Measurements from ENCODE around the gene FHDC1. TPM values are rescaled to one million over a fixed set of nuclear protein-coding genes. Genes with fewer than 3 reads are reported as not detected.

The FHDC1 gene
- total and polyA plus RNA-seq, 7 experiments from 2014 or later, result 0.04 to 0.19 (median 0.10) TPM; not detected in 1

- H3K9me3 Mint-ChIP-seq, result no peaks in the 10 kb centered on the region
- CTCF ChIA-PET, result no interaction called here
Observed at GRCh38 chr4:152939621-152940020, 3.5 kb downstream of the FHDC1 start.

GRCh38 chr4:152940461-152940860, 4.3 kb downstream of the FHDC1 start:
- Histone ChIP-seq H3K4me1 (ENCODE audit: control insufficient read depth in 2 of 2, insufficient read depth in 2 of 2, low read length in 2 of 2) (peaks cover 0 to 3% of the 10 kb centered on the region in 2 donors), H3K27ac (ENCODE audit: low read depth, low read length) (no peak overlapping the region), H3K4me3 (ENCODE audit: low read length) (no peak overlapping the region), H3K36me3 (ENCODE audit: control insufficient read depth in 2 of 3, insufficient read depth in 3 of 3, low read length in 3 of 3) (no peaks in the 10 kb centered on the region), H3K9me3 (ENCODE audit: control insufficient read depth in 2 of 3, low read length in 3 of 3) (no peaks in the 10 kb centered on the region), H3K27me3 (ENCODE audit: control insufficient read depth in 2 of 2, insufficient read depth in 2 of 2, low read length in 2 of 2) (peaks cover 3% of the 10 kb centered on the region in 2 donors)
- DNase-seq (no peak), ATAC-seq (no peak)
- Mint-ChIP-seq H3K4me1 (peaks cover 8 to 18% (median 13%) of the 10 kb centered on the region in 7 donors), H3K27me3 (peaks cover 24 to 55% (median 32%) of the 10 kb centered on the region in 5 donors), H3K9me3 (no peaks in the 10 kb centered on the region), H3K4me3 (no peak overlapping the region), H3K36me3 (no peaks in the 10 kb centered on the region), H3K27ac (no peak overlapping the region)
- intact Hi-C loops (cut with micrococcal nuclease), result no loop called here
- CTCF ChIA-PET, result no interaction called here
- POLR2A ChIA-PET, result no interaction called here

More at GRCh38 chr4:152939621-152940020, 3.5 kb downstream of the FHDC1 start:
- Histone ChIP-seq H3K9me3 (ENCODE audit: control insufficient read depth in 2 of 3, low read length in 3 of 3) (no peaks in the 10 kb centered on the region), H3K4me1 (ENCODE audit: control insufficient read depth in 2 of 2, insufficient read depth in 2 of 2, low read length in 2 of 2) (peaks cover 0 to 8% of the 10 kb centered on the region in 2 donors), H3K4me3 (ENCODE audit: low read length) (no peak overlapping the region), H3K27me3 (ENCODE audit: control insufficient read depth in 2 of 2, insufficient read depth in 2 of 2, low read length in 2 of 2) (peaks cover 3% of the 10 kb centered on the region in 2 donors), H3K36me3 (ENCODE audit: control insufficient read depth in 2 of 3, insufficient read depth in 3 of 3, low read length in 3 of 3) (no peaks in the 10 kb centered on the region), H3K27ac (ENCODE audit: low read depth, low read length) (no peak overlapping the region)
- Mint-ChIP-seq H3K27ac (no peak overlapping the region), H3K4me3 (peak overlapping the region in 2 of 10 donors; percentile 5 to 90), H3K27me3 (peaks cover 33 to 59% (median 40%) of the 10 kb centered on the region in 5 donors), H3K4me1 (peaks cover 13 to 25% (median 22%) of the 10 kb centered on the region in 7 donors), H3K36me3 (peaks cover 0 to under 1% (median 0%) of the 10 kb centered on the region in 5 donors)
- POLR2A ChIA-PET, result no interaction called here
- ATAC-seq, result no peak
- intact Hi-C loops (cut with micrococcal nuclease), result loop anchor here (5.0 to 10.0 kb wide), 2 partner anchors 185 to 188 kb away; no protein-coding TSS in a partner anchor
- DNase-seq, result no peak

DNA sequence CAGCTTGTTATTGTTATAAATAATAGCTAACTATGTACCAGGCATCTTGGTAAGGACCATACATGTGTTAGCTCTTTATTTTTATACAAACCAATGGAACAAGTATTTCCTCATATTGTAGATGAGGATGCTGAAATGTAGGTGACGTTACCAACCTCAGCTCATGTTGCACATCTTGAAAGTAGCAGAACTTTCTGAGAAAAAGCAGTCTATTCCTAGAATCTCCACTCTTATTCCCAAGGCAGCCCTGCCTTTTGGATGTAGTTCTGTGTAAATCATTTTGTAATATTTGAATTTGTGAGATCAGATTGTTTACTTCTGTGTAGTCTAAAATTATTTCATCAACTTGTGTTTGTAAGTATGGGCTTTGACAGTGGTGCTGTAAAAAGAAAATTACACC, 5.3 kb downstream of the FHDC1 start:
- Mint-ChIP-seq H3K27me3 (peaks cover 21 to 53% (median 29%) of the 10 kb centered on the region in 5 donors), H3K4me1 (peaks cover 5 to 14% (median 10%) of the 10 kb centered on the region in 7 donors), H3K27ac (no peak overlapping the region), H3K36me3 (peaks cover 0 to 3% (median 0%) of the 10 kb centered on the region in 5 donors), H3K9me3 (no peaks in the 10 kb centered on the region), H3K4me3 (no peak overlapping the region)
- DNase-seq (no peak), ATAC-seq (no peak)
- Histone ChIP-seq H3K27me3 (ENCODE audit: control insufficient read depth in 2 of 2, insufficient read depth in 2 of 2, low read length in 2 of 2) (peaks cover 3% of the 10 kb centered on the region in 2 donors), H3K4me3 (ENCODE audit: low read length) (no peak overlapping the region), H3K4me1 (ENCODE audit: control insufficient read depth in 2 of 2, insufficient read depth in 2 of 2, low read length in 2 of 2) (no peaks in the 10 kb centered on the region), H3K9me3 (ENCODE audit: control insufficient read depth in 2 of 3, low read length in 3 of 3) (no peaks in the 10 kb centered on the region), H3K27ac (ENCODE audit: low read depth, low read length) (no peak overlapping the region), H3K36me3 (ENCODE audit: control insufficient read depth in 2 of 3, insufficient read depth in 3 of 3, low read length in 3 of 3) (no peaks in the 10 kb centered on the region)
- intact Hi-C loops (cut with micrococcal nuclease), result no loop called here
- CTCF ChIA-PET, result no interaction called here
- POLR2A ChIA-PET, result no interaction called here

DNA sequence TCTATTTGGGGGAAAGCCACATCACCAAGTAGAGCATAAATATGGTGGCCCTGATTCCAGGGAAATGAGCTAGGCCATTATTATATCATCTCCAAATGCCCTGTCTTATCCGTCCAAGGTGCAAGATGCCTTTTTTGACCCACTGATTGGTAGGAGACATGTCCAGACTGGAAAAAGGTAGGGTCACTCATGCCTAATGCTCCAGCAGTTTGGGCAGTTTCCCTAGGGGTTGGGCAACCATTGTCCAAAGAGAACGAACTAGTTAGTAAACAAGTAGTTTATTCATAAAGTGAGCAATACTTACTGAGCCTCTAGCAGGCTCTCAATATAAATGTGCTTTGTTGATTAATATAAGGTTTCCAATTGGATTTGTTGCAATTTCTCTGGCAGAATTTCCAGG, 6.2 kb downstream of the FHDC1 start:
- Mint-ChIP-seq H3K27me3 (peaks cover 26 to 51% (median 33%) of the 10 kb centered on the region in 5 donors), H3K9me3 (no peaks in the 10 kb centered on the region), H3K36me3 (peaks cover 0 to 3% (median 0%) of the 10 kb centered on the region in 5 donors), H3K27ac (no peak overlapping the region), H3K4me3 (no peak overlapping the region), H3K4me1 (peaks cover 5 to 14% (median 10%) of the 10 kb centered on the region in 7 donors)
- Histone ChIP-seq H3K4me3 (ENCODE audit: low read length) (no peak overlapping the region), H3K36me3 (ENCODE audit: control insufficient read depth in 2 of 3, insufficient read depth in 3 of 3, low read length in 3 of 3) (no peaks in the 10 kb centered on the region), H3K9me3 (ENCODE audit: control insufficient read depth in 2 of 3, low read length in 3 of 3) (no peaks in the 10 kb centered on the region), H3K27me3 (ENCODE audit: control insufficient read depth in 2 of 2, insufficient read depth in 2 of 2, low read length in 2 of 2) (peaks cover 0 to 3% of the 10 kb centered on the region in 2 donors), H3K4me1 (ENCODE audit: control insufficient read depth in 2 of 2, insufficient read depth in 2 of 2, low read length in 2 of 2) (no peaks in the 10 kb centered on the region), H3K27ac (ENCODE audit: low read depth, low read length) (no peak overlapping the region)
- ATAC-seq (no peak), DNase-seq (no peak)
- ChIA-PET CTCF (no interaction called here), POLR2A (no interaction called here)
- intact Hi-C loops (cut with micrococcal nuclease), result no loop called here

DNA sequence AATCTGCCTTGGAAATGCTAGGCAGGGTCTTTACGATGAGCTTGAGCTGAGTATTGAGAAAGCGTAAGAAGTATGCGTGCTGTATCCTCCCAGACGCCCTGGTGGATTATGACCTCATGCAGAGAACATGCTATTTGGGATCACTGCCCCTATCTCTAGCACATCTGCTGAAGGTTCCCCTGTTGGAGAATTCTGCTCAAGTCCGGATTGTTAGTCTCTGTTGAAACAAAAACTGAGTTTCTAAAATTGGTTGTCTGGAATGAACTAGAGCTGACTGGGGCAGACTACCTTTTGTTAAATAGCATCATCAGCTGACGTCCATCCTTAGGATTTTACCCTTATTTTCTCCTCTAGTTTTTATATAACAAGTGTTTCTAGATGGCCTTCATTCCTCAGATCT, 7.5 kb downstream of the FHDC1 start:
- ChIA-PET POLR2A (no interaction called here), CTCF (no interaction called here)
- intact Hi-C loops (cut with micrococcal nuclease), result no loop called here
- Mint-ChIP-seq H3K4me1 (peaks cover 0 to 5% (median under 1%) of the 10 kb centered on the region in 7 donors), H3K36me3 (peaks cover 0 to 5% (median 0%) of the 10 kb centered on the region in 5 donors), H3K27ac (no peak overlapping the region), H3K27me3 (peaks cover 20 to 51% (median 33%) of the 10 kb centered on the region in 5 donors), H3K4me3 (no peak overlapping the region), H3K9me3 (peaks cover 0 to 2% (median 0%) of the 10 kb centered on the region in 11 donors)
- Histone ChIP-seq H3K4me1 (ENCODE audit: control insufficient read depth in 2 of 2, insufficient read depth in 2 of 2, low read length in 2 of 2) (no peaks in the 10 kb centered on the region), H3K27ac (ENCODE audit: low read depth, low read length) (no peak overlapping the region), H3K9me3 (ENCODE audit: control insufficient read depth in 2 of 3, low read length in 3 of 3) (no peaks in the 10 kb centered on the region), H3K27me3 (ENCODE audit: control insufficient read depth in 2 of 2, insufficient read depth in 2 of 2, low read length in 2 of 2) (no peaks in the 10 kb centered on the region), H3K36me3 (ENCODE audit: control insufficient read depth in 2 of 3, insufficient read depth in 3 of 3, low read length in 3 of 3) (no peaks in the 10 kb centered on the region), H3K4me3 (ENCODE audit: low read length) (no peak overlapping the region)
- ATAC-seq, result no peak
- no peak for DNase-seq

DNA sequence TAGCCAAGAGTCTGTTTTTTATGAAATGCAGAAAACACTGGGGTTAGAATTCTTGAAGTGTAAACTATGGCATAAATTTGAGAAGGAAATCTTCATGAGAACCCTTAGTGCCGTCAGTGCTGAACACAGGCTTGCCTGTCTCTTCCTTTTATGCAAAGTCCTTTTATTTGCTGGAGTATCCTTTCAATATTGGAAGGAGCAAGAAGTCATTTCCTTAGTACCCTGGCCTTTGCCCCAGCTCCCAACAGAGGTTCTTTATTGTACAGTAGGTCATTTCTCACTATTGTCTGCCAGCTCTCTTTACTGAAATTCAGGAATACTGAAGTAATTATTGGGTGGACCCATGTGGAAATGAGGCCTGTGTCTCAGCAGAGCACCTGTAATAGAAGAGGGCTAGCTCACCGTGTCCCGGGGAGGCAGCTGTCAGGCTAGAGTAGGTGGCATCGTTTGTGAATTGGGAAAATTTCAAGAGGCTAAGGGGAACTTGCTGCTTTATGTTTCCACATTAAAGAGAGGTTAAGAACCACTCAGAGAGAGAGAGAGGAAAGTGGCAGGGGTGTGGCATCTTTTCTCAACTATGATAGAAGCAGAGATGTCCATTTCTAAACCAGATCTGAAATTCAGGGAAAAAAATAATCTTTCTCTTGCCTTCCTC, 8.7 kb downstream of the FHDC1 start:
- peaks cover 0 to 2% (median 0%) of the 10 kb centered on the region in 11 donors for H3K9me3 Mint-ChIP-seq
- Histone ChIP-seq H3K27me3 (ENCODE audit: control insufficient read depth in 2 of 2, insufficient read depth in 2 of 2, low read length in 2 of 2) (no peaks in the 10 kb centered on the region), H3K36me3 (ENCODE audit: control insufficient read depth in 2 of 3, insufficient read depth in 3 of 3, low read length in 3 of 3) (no peaks in the 10 kb centered on the region), H3K27ac (ENCODE audit: low read depth, low read length) (no peak overlapping the region), H3K4me1 (ENCODE audit: control insufficient read depth in 2 of 2, insufficient read depth in 2 of 2, low read length in 2 of 2) (no peaks in the 10 kb centered on the region), H3K9me3 (ENCODE audit: control insufficient read depth in 2 of 3, low read length in 3 of 3) (no peaks in the 10 kb centered on the region), H3K4me3 (ENCODE audit: low read length) (no peak overlapping the region)
- no peak overlapping the region for H3K4me3 Mint-ChIP-seq
- intact Hi-C loops (cut with micrococcal nuclease), result no loop called here
- no peaks in the 10 kb centered on the region for H3K4me1 Mint-ChIP-seq
- no peak for ATAC-seq
- H3K36me3 Mint-ChIP-seq, result peaks cover 0 to 5% (median 0%) of the 10 kb centered on the region in 5 donors
- no peak for DNase-seq
- ChIA-PET CTCF (no interaction called here), POLR2A (no interaction called here)
- H3K27ac Mint-ChIP-seq, result peak overlapping the region in 1 of 9 donors; percentile 15
- peaks cover 12 to 43% (median 21%) of the 10 kb centered on the region in 5 donors for H3K27me3 Mint-ChIP-seq

- no peak overlapping the region for H3K27ac Mint-ChIP-seq
- intact Hi-C loops (cut with micrococcal nuclease), result no loop called here
Observed at GRCh38 chr4:152945639-152946038, 9.5 kb downstream of the FHDC1 start.

More at GRCh38 chr4:152945639-152946038, 9.5 kb downstream of the FHDC1 start:
- no peak for DNase-seq
- no peaks in the 10 kb centered on the region for H3K4me1 Mint-ChIP-seq
- no peak for ATAC-seq
- no peaks in the 10 kb centered on the region for H3K4me1 ChIP-seq (ENCODE audit: control insufficient read depth in 2 of 2, insufficient read depth in 2 of 2, low read length in 2 of 2)
- H3K27me3 Mint-ChIP-seq, result peaks cover 7 to 39% (median 13%) of the 10 kb centered on the region in 5 donors
- H3K27me3 ChIP-seq (ENCODE audit: control insufficient read depth in 2 of 2, insufficient read depth in 2 of 2, low read length in 2 of 2), result no peaks in the 10 kb centered on the region
- H3K4me3 ChIP-seq (ENCODE audit: low read length), result no peak overlapping the region
- H3K9me3 Mint-ChIP-seq, result peaks cover 0 to 2% (median 0%) of the 10 kb centered on the region in 11 donors
- POLR2A ChIA-PET, result no interaction called here
- H3K36me3 ChIP-seq (ENCODE audit: control insufficient read depth in 2 of 3, insufficient read depth in 3 of 3, low read length in 3 of 3), result no peaks in the 10 kb centered on the region
- no peak overlapping the region for H3K27ac ChIP-seq (ENCODE audit: low read depth, low read length)
- CTCF ChIA-PET, result no interaction called here
- peaks cover 0 to 5% (median 0%) of the 10 kb centered on the region in 5 donors for H3K36me3 Mint-ChIP-seq
- H3K4me3 Mint-ChIP-seq, result no peak overlapping the region
- no peaks in the 10 kb centered on the region for H3K9me3 ChIP-seq (ENCODE audit: control insufficient read depth in 2 of 3, low read length in 3 of 3)
